ENCODE data around the gene PPM1A. TPM values are rescaled to one million over a fixed set of nuclear protein-coding genes. Genes with fewer than 3 reads are reported as not detected.

The PPM1A gene
- total RNA-seq, 1 experiment from 2014 or later, result 41.7 TPM

DNA sequence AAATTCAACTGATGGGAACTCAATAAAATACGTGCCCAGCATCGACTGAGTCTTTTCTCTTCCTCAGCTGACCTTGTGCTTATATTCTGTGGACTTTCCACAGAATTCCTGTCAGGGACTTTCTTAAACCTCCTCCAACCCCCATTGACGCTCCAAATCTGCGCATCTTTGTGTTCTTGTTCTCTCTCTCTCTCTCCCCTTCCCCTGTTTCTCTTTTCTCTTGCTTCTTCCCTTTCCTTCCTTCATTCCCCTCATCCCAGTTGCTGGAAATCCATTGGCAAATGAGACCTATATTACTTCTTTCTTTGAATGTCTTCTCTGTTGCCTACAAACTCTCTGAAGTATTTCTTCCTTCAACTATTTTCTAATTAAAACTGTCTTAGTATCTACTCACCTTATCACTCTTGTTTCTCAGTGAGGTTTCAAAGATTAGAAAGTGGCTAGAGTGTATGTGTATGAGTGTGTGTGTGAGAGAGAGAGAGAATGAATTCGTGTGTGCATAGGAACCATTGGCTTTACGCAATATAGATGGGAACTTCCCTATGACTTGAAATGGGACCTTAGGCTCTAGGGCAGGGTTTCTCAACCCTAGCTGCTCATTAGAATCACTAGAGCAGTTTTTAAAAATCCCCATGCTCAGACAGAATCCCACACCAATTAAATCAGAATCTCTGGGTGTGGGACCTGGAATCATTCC is 42.0 kb upstream of the PPM1A start:
- Histone ChIP-seq H2BK15ac (ENCODE audit: low read depth, low read length) (no peak overlapping the region), H2BK12ac (ENCODE audit: insufficient read length, low read depth, low read length) (no peak overlapping the region), H4K91ac (ENCODE audit: insufficient read length, low read depth, low read length) (no peak overlapping the region), H3K56ac (ENCODE audit: insufficient read length, low read depth, low read length) (no peak overlapping the region), H3K23me2 (ENCODE audit: insufficient read length, low read depth, low read length, poor library complexity, severe bottlenecking) (no peaks in the 10 kb centered on the region), H4K20me1 (ENCODE audit: control insufficient read depth, insufficient read depth, insufficient read length) (no peaks in the 10 kb centered on the region), H3K4ac (ENCODE audit: low read depth, low read length) (no peak overlapping the region), H3K27me3 (ENCODE audit: insufficient read depth, low read length) (no peaks in the 10 kb centered on the region), H2BK120ac (ENCODE audit: low read depth, low read length, poor library complexity, severe bottlenecking) (no peak overlapping the region), H2AK5ac (ENCODE audit: insufficient read length, low read length) (no peak overlapping the region), H3K4me2 (ENCODE audit: insufficient read depth, insufficient read length, low read length) (no peak overlapping the region), H3T11ph (ENCODE audit: low read length) (no peak overlapping the region), H3K14ac (ENCODE audit: insufficient read depth, low read length) (no peak overlapping the region), H4K5ac (ENCODE audit: insufficient read length, low read depth, low read length) (no peak overlapping the region), H3K9ac (ENCODE audit: extremely low read depth, insufficient read length, low read length) (no peak overlapping the region), H4K8ac (replicated peaks; ENCODE audit: insufficient read length, low read depth, low read length) (no peak overlapping the region), H2BK5ac (ENCODE audit: insufficient read length, low read length) (no peak overlapping the region), H3K18ac (ENCODE audit: insufficient read length, low read depth, low read length) (no peak overlapping the region), H3K27ac (ENCODE audit: insufficient read length, low read depth, low read length) (no peak overlapping the region), H3K23ac (ENCODE audit: insufficient read length, low read depth, low read length) (no peak overlapping the region), H3K4me1 (ENCODE audit: insufficient read depth, low read length) (peaks cover 8% of the 10 kb centered on the region; the same call in 1 of the 2 replicates), H3K9me3 (ENCODE audit: control insufficient read depth, low read depth, low read length) (no peaks in the 10 kb centered on the region), H3K79me1 (ENCODE audit: insufficient read depth, low read depth, low read length, poor library complexity, severe bottlenecking) (no peaks in the 10 kb centered on the region), H3K79me2 (ENCODE audit: insufficient read depth, low read length) (no peaks in the 10 kb centered on the region), H2BK20ac (ENCODE audit: low read depth, low read length, poor library complexity, severe bottlenecking) (no peak overlapping the region), H2AFZ (ENCODE audit: low read length) (no peak overlapping the region)
- no peak overlapping the region for H3K27ac Mint-ChIP-seq
- no peaks in the 10 kb centered on the region for H3K9me3 Mint-ChIP-seq
- no peak for DNase-seq
- TF ChIP-seq, protein P1, sequence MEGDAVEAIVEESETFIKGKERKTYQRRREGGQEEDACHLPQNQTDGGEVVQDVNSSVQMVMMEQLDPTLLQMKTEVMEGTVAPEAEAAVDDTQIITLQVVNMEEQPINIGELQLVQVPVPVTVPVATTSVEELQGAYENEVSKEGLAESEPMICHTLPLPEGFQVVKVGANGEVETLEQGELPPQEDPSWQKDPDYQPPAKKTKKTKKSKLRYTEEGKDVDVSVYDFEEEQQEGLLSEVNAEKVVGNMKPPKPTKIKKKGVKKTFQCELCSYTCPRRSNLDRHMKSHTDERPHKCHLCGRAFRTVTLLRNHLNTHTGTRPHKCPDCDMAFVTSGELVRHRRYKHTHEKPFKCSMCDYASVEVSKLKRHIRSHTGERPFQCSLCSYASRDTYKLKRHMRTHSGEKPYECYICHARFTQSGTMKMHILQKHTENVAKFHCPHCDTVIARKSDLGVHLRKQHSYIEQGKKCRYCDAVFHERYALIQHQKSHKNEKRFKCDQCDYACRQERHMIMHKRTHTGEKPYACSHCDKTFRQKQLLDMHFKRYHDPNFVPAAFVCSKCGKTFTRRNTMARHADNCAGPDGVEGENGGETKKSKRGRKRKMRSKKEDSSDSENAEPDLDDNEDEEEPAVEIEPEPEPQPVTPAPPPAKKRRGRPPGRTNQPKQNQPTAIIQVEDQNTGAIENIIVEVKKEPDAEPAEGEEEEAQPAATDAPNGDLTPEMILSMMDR (conservative IDR thresholded peaks at IDR 0.05), result no peak
- H3K4me3 Mint-ChIP-seq, result no peak overlapping the region
- peaks cover 29 to 34% of the 10 kb centered on the region in 2 experiments for H3K4me1 Mint-ChIP-seq
- no peaks in the 10 kb centered on the region for H3K27me3 Mint-ChIP-seq (ENCODE audit: low read depth)
- no peaks in the 10 kb centered on the region for H3K36me3 Mint-ChIP-seq (ENCODE audit: insufficient read depth in 1 of 3, low read depth in 3 of 3)
- WGBS (ENCODE audit: extremely low coverage, insufficient read length, low lambda C conversion rate), result no CpG with 5 or more reads among the region's 6 CpGs

Measured in H9 (cell line).